Colon (tissue), 2 donors: Measurements from ENCODE around the gene EPM2A.
"Not testable (repeated sequence)": the region's sequence is repeated elsewhere in the genome, so short reads cannot be mapped to it uniquely, and the experiment has no call there.

ENCODE experiments used
- FAIRE-seq: peaks from 2 replicates; lab custom pipeline; 2012; peaks lifted over from hg19 to GRCh38; lab: Jason Lieb, UNC
- donor health status: control.
- donor health status: control.

EPM2A gene

GRCh38 chr6:145735356-145736165, at the start of gene EPM2A:
EPM2A (minus strand) TSS chr6:145735520; CDS start chr6:145735498, 22 bp downstream.
- FAIRE-seq = no peak

DNA sequence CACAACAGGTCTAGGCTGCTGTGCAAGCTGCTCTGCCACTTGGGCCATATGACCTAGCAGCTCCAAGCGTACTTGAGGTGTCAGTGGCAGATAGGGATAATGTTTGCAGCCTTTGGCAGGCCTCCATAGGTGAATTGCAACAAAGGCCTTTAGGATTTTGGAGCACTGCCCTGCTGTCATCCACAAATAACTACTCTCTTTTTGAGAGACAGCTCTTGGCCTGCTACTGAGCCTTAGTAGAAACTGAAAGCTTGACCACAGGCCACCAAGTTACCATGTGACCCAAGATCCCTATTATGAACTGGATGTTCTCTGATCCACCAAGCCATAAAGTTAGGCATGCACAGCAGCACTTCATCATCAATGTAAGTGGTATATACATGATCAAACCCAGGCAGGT, 49.4 kb upstream of the EPM2A start:
- no peak for FAIRE-seq

GRCh38 chr6:145783796-145784195, 48.5 kb upstream of the EPM2A start:
- FAIRE-seq = no peak

GRCh38 chr6:145772846-145773245, 37.5 kb upstream of the EPM2A start:
- no peak for FAIRE-seq

- FAIRE-seq = no peak
Measured at GRCh38 chr6:145765449-145765848, 30.1 kb upstream of the EPM2A start.

DNA sequence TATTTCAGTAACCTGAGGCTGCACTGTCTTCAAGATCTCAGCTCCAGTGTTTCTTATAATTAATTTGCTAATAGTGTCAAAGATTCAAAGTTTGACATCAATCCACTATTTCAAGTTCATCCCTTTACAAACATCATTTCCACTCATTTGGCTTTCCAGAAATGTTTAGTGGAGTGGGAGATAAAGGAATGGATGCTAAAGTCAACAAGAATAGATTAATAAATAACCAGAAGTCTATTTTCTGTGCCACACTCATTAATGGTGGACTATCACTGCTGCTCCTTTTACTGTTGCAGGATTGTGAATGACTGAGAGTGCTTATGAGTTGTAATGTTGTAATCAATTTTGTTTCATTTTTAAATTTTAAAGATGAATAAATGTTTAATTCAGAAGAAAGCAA, 28.4 kb upstream of the EPM2A start:
- no peak for FAIRE-seq

- FAIRE-seq = no peak
Measured at GRCh38 chr6:145761584-145761983, 26.3 kb upstream of the EPM2A start.

GRCh38 chr6:145758113-145758512, 22.8 kb upstream of the EPM2A start:
- FAIRE-seq = no peak

GRCh38 chr6:145756170-145756662, 20.9 kb upstream of the EPM2A start:
- no peak for FAIRE-seq

GRCh38 chr6:145755682-145756081, 20.4 kb upstream of the EPM2A start:
- no peak for FAIRE-seq

DNA sequence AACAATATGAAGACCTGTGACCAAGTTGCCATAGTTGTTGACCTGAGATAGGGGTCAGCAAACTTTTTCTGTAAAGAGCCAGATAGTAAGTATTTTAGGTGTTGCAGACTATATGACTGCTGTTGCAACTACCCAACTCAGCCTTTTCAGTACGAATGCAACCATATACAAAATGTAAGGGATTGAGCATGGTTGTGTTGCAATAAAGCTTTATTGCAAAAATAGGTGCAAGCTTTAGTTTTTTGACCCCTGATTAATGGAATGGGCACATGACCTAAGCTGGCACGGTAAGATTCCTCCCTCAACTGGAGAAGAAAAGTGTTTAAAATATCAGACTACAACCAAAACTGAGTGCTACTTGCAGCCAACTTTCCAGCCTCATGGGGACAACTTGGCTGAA, 17.3 kb upstream of the EPM2A start:
- no peak for FAIRE-seq

GRCh38 chr6:145749632-145750031, 14.3 kb upstream of the EPM2A start:
- FAIRE-seq = no peak

DNA sequence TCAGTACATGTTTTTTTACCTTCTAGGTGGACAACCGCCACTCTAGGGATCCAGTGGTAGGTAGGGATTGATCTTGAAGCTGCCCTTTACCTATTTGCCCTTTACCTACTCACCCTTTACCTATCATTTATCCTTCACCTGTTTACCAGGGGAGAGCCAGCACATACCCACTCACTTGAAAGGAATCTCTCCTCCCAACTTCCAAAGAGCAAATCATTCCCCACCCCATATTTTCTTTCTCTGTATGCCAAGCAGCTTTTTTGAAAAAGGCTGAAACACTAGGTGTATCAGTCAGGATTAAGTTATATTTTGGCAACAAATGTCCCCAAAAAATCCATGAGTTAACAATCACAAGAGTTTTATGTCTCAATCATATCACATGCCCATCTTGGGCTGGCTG, 10.5 kb upstream of the EPM2A start:
- no peak for FAIRE-seq

DNA sequence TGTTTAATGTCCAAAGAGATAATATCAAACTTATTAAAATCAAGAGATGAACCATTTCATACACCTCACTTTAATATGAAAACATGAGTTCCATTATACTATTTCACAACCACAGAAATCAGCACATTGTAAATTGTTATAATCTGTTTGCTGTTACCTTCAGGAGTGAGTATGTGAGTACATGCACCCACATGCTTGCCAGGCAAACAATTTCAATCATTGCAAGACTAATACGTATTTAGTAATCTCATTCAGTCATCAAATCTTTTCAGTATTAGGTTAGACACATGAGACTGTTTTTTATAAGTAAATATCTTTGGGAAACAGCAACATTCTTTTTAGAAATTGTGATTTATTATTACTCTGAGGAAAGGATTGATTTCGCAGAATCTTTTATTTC, 9.3 kb upstream of the EPM2A start:
- FAIRE-seq = no peak

DNA sequence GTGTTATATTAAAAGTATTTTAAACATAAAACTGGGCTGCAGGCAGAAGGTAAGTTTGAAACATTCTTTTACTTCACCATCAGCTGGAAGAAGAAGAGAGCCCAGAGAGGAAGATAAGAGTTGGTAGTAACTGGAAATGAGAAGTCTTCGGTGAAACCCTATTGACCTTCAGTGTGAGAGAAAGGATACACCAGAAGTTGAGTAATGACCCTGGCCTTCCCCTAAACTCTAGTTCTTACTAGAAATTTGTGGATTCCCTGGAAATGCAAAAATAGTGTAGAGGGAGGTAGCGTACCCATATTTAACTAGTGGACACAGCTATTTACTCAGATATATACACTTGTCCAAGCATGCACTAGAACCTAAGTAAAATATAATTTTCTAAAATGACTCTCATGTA, 8.0 kb upstream of the EPM2A start:
- FAIRE-seq = no peak

DNA sequence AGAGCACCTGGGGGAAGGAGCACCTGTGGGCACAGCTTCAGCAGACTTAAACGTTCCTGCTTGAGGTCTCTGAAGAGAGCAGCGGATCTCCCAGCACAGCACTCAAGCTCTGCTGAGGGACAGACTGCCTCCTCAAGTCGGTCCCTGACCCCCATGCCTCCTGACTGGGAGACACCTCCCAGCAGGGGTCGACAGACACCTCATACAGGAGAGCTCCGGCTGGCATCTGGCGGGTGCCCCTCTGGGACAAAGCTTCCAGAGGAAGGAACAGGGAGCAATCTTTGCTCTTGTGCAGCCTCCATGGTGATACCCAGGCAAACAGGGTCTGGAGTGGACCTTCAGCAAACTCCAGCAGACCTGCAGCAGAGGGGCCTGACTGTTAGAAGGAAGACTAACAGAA, 7.2 kb upstream of the EPM2A start:
- FAIRE-seq = not testable (repeated sequence)

- FAIRE-seq = not testable (repeated sequence)
Measured at GRCh38 chr6:145739685-145740084, 4.4 kb upstream of the EPM2A start.

- no peak for FAIRE-seq
Measured at GRCh38 chr6:145738265-145738664, 2.9 kb upstream of the EPM2A start.

DNA sequence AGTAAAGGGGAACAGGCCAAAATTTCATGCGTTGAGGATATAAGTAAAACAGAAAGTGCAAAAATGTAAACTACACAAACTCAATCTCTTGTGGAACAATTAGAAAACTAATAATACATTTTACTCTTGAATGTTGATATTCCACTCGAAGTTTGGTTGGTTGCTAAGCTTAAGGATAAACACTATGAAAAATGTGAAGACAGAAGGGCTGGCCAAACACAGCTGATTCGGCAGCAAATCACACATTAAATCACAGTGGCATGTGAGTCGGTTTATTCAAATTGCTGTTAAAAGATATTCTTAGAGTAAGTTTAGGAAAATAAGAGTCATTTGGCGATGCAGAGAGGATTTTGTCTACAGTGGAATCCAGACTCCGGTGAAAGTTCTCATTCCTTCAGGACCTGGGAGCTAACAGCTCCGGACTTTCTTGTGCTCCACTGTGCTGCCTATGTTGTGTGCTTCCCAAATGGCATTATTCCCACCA, 1.4 kb upstream of the EPM2A start:
- FAIRE-seq = no peak

- no peak for FAIRE-seq
Measured at GRCh38 chr6:145734486-145735355, 599 bp downstream of the EPM2A start.

- no peak for FAIRE-seq
Measured at GRCh38 chr6:145733810-145734209, 1.5 kb downstream of the EPM2A start.

- FAIRE-seq = peak; percentile 82
Measured at GRCh38 chr6:145733207-145733606, 2.1 kb downstream of the EPM2A start.

DNA sequence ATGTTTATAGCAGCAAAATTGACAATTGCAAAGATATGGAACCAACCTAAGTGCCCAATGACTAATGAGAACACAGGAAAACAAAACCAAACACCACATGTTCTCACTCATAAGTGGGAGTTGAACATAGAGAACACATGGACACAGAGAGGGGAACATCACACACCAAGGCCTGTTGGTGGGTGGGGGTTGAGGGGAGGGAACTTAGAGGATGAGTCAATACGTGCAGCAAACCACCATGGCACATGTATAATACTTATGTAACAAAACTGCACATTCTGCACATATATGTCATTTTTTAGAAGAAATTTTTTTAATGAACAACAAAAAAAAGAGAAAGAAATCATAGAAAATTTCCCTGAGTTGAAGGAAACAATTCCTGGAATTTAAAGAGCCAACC, 3.9 kb downstream of the EPM2A start:
- FAIRE-seq = no peak
